Dermis microvascular lymphatic vessel endothelial cell (primary cell): ENCODE data around the gene NRGN. TPM values are rescaled to one million over a fixed set of nuclear protein-coding genes. Genes with fewer than 3 reads are reported as not detected.

Source experiments
- DNase-seq, 2 donors: peaks; one replicate each; pipeline versions ENCODE4 v3.0.0 to v3.0.0-alpha.2; 2010; ENCODE audit warnings: low read depth in 2 of 2
- total RNA-seq: library from RNA; depleted of rRNA; stranded (reverse); fragments of >200 nt; gene quantifications from 2 replicates; pipeline ENCODE4 v1.2.1, GENCODE V29; 2014

NRGN gene
- total RNA-seq, 1 donor from 2014 or later: 0.64 TPM

DNA sequence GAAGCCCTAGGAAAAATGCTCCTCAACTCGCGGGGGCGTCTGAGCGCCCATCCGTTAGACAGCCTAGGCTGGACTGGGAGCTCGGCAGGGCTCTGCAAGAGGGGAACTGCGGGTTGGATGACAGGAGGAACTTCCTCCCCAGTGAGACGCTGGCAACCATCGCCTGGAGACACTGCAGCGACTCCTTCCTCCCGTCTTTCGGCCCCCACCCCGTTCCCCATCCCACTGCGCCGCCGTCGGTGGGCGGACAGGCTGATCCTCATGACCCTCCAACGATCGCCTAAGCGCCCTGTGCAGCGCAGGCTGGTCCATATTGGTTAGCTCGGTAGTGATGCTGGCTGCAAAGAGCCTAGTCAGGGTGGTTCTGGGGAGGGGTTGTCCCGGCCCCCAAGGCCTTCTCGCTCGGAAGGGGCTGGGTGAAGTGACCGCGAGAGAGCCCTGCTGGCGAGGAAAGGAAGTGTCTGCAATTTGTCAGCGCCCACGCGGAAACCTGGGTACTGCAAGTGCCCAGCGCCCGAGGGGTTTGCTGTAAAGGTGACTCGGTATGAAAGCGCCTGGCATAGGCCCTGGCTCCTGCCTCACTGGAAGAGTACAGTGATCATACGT, 638 bp downstream of the NRGN start:
- peak in 1 of 2 donors; percentile 58 for DNase-seq

DNA sequence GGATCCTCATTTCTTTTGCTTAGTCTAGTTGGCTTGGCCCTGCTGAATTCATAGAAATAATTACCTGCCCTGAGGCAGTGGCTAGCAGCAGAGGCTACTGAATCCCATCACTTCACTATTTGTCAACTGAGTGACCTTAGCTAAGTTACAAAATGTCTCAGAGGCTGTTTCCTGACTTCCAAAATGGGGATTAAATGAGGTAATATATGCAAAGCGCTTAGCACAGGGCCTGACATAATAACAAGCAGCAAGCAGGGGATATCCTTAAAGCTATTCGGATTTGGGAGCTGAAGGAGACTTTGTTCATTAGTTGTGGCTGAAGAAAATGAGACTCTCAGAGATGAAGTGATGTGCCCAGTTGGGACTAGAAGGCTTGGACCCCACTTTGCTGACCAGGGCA, 2.8 kb downstream of the NRGN start:
- DNase-seq: no peak

DNA sequence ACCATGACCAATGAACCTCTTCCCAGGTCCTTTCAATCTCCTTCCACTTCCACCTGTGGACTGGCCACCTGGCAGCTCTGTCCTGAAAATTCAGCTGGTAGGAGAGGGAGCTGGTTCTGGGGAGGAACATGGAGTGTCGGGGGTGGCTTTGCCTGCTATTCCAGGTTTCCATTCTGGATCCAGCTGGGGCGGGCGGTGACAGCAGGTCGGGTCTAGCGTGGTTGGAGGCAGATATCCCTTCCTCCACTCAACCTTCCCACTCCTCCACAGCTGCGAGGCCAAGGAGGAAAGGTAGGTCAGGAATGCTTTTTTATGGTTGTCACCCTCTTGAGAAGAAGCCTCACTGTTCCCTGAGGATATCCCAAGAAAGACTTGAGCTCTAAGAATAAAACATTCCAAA, 3.3 kb downstream of the NRGN start:
- DNase-seq: no peak

DNA sequence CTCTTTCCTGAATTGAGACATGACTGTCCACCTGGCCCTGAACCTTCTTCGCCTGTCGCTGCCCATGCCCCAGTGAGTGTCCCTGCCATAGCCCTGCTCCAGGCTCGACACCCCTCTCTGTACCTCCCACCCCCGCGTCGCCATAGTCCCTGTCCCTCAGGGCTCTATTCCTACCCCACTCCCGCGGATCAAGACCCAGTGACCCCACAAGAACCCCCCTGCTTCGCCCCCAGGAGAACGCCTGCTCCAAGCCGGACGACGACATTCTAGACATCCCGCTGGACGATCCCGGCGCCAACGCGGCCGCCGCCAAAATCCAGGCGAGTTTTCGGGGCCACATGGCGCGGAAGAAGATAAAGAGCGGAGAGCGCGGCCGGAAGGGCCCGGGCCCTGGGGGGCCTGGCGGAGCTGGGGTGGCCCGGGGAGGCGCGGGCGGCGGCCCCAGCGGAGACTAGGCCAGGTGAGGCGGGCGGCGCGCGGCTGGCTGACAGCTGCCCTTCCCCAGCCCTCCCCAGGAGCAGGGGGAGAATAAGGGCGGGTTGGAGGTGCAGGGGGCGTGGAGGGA, 5.6 kb downstream of the NRGN start:
- no peak for DNase-seq

DNA sequence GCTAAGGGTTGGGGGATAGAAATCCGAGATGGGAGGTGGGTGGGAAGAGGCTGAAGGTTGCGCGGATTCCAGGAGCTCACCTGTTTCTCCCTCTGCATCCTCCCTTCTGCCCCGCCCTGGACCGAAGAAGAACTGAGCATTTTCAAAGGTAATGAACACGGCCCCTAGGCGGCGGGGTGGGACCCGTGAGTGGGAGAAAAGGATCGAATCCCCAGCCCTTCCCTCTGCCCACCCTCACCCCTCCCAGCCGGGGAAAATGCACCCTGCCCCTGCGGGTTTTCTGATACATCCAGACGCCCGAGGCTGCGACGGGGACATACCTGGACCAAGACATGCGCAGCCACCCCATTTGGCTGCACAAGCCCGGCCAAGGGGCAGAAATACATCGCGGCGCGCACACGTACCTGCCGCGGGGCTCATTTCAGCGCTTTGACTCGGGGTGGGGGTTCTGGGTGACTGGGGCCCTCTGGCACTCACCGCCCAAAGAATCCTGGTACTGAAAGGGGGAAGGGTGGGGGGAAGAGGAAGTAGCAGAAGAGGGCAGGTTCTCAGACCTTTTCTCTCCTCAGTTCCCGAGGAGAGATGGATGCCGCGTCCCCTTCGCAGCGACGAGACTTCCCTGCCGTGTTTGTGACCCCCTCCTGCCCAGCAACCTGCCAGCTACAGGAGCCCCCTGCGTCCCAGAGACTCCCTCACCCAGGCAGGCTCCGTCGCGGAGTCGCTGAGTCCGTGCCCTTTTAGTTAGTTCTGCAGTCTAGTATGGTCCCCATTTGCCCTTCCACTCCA, 6.3 kb downstream of the NRGN start:
- no peak for DNase-seq

DNA sequence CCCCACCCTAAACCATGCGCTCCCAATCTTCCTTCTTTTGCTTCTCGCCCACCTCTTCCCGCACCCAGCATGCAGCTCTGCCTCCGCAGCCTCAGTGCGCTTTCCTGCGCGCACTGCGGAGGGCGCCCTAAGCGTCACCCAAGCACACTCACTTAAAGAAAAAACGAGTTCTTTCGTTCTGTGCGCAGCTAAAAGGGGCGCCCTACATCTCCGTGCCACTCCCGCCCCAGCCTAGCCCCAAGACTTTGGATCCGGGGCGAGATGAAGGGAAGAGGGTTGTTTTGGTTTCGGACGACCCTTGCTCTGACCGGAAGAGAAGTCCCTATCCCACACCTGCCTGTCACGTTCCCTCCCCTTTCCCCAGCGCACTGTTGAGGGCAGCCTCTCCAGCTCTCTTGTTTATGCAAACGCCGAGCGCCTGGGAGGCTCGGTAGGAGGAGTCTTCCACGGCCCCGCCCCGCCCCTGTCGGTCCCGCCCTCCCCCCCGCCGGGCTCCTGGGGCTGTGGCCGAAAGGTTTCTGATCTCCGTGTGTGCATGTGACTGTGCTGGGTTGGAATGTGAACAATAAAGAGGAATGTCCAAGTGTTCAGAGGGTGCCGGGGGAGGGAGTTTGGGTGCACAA, 7.0 kb downstream of the NRGN start:
- DNase-seq: peak; percentile 73 to 90

DNA sequence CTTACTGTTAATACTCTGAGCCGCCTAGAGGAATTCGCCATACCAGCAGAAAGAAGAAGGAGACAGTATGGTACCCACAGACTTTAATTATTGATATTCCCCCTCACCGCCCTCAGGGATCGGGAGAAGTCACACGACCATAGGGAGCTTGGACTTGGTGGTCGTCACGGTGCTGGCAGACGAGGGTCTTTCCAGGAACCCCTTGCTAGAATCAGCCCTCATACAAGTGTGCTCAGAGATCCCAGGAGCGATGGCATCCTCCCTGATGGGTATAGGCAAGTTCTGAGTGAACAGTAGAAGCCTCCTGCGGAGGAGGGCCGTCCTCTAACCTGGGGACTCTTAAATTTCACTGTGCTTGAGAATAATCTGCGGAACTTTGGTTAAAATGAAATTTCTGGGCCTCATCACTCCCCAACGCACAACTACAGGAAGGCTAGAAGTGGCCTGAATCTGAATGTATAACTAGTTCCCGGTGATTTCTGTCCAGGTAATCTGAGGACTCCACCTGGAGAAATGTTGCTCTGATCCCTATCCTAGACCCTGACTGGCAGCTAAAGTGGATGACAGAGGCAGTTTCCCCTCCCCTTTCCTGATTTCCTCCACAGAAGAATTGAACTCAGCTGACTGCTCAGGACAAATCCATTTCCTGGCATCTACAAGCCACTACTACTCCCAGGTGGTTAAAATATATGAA, 7.8 kb downstream of the NRGN start:
- peak; percentile 58 to 78 for DNase-seq

DNA sequence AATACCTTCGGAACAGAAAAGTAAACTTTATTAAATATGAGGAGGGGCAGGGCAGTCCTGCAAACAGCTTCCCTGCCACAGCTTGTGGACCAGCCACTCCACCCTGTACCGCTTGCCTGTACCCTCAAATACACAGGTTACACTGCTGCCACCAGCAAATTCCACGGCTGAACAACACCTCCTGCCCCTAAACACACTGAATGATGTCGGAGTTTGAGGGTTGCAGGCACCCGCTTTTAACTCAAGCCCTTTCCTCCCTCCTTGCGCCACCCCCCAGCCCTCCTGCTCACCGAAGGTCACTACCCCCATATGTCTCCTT, 8.3 kb downstream of the NRGN start:
- DNase-seq: no peak

DNA sequence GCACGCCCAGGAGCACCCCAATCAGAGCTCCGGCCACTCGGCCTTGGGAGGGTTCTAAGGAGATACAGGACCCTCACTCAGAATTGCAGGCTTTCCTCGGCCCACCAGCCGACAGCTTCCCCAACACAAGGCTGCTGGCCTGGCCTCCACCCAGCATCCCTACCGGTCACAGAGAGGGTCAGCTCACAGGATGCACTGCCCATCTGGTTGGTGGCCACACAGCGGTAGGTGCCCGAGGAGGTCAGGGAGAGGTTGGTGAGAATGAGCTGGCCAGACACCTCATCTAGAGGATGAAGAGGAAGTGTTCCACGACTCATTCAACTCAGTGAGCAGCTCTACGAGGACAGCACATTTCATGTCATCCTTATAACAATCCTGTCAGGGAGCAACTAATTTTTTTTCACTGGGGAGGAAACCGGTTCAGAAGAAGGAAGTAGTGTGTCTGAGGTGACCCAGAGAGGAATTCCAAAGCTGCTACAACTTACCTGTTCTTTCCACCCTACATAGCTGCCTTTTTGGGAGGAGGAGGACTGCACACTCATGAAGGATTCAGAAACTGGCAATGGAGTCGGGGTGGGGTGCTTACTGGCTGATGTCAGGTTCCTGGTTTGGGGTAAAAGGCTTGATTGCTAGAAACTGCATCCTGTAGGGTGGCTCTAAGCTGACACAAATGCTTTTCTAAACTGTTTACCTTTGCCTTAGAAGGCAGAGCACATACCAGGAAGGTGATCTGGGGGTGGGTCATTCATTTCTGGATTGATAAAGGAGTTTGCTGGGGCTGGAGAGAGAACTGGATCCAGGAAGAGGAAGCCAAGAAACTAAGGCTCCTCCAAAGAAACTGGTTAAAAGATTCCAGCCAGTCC, 9.0 kb downstream of the NRGN start:
- DNase-seq: peak; percentile 92 to 94

DNA sequence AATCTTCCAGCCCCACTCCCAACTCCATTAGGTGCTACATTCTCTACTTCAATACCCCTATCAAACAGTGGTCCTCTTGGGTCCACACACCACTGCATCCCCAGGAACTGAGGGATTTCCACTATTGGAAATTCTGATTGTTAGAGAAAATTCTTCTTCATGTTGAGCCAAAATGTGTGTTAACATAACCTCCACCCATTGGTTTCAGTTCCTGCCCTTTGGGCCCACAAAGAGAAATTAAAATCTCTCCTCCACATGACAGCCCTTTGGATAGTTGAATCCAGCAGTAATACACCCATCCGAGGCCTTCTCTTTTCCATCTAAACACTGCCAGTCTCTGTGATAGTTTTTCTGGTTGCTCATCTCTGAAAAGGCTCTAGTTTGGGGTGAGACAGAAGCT, 10.2 kb downstream of the NRGN start:
- DNase-seq: no peak

DNA sequence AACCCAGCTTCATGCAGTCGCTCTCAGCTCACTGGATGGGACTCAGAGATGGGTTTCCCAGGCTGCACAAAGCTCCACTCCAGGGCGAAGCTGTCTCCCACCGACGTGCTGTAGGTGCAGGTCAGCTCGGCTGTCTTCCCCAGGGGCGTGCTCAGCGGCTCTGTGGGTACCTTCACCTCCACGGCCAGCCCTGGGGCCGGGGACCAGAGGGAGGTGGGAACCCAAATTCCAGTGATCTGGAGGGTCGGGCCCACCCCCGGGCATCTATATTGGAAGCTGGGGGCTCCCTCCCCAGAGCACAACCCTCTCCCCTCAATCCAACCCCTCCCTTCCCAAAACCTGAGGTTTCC, 11.6 kb downstream of the NRGN start:
- DNase-seq: no peak

DNA sequence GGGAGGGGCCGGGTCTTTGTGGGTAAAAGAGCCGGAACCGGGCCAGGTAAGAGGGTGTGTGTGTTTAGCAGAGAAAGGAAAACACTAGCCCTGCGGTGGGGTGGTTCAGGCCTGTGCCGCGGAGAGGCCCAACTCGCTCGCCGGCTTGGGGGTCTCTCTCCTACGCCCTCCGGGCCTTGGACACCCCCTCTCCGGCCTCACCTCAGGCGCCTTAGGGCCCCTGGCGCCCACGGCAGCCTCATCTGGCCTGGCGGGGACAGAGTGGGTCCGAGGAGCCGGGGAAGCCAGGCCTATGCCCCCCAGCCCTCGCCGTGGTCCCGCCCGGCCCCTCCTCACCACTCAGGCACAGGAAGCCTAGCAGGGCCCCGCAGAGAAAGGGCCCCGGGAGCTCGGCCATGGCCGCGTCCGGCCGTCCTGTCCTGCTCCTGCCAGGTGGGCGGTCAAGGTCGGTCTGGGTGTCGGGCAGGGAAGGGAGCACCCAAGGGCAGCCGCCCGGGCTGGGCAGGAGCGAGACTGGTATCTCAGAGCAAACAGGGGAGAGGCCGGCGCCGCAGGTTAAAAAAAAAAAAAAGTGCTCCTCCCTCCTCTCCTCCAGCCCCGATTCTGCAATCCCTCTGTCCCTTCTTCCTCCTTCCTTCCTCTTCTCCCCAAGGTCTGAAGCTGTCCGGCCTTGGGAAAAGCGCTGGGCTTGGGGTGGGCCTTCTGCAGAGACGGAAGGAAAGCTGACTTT, 12.2 kb downstream of the NRGN start, which contains the start of gene VSIG2:
VSIG2 (minus strand) TSS at position 515 of the 730 bp plus-strand sequence; CDS start at position 397, 118 bp downstream.
- DNase-seq: no peak

DNA sequence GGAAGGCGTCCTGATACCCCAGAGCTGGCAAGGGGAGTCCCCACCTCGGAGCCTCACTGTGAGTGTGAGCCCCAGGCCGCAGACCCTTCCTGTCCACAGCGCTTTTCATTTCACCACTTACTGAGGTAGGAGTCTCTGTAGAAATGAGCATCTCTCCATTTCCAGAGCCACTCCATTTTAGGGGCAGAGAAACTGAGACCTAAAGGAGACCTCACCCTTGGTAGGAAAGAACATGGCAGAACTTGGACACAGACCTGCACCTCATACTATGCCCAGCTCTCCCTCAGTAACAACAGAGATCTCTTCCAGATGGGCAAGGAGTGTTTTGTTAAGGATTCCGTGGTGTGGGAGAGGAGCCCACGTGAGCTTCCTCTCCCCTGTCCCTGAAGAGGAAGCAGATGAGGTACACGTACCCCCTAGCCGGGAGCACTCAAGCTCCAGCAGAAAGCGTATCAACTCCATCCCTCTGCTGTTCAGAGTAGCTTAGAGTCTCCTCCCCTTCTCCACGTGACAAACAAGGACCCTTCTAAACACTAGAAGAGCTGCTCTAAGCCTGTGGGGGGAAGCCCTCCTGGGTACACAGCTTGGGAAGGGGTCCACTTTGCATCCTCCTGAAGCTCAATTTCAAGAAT, 12.8 kb downstream of the NRGN start:
- DNase-seq: no peak

DNA sequence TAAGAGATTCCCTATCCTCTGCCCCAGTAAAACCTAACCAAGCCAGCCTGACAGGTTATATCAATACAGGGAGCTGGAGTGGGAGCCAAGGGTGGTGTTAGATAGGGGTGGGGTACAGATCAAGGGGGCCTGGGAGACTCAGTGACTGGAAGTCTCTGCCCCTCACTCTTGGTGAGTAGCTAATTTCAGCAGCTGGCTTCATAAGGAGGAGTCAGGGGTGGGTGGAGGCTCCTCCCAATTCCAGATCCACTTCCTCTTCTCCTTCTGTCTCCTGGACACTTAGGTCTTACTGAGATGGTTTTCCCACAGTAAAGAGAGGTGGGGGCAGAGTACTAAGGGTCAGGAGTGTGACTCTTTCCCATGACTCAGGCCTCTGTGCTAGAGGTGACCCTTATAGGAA, 13.5 kb downstream of the NRGN start:
- DNase-seq: no peak

DNA sequence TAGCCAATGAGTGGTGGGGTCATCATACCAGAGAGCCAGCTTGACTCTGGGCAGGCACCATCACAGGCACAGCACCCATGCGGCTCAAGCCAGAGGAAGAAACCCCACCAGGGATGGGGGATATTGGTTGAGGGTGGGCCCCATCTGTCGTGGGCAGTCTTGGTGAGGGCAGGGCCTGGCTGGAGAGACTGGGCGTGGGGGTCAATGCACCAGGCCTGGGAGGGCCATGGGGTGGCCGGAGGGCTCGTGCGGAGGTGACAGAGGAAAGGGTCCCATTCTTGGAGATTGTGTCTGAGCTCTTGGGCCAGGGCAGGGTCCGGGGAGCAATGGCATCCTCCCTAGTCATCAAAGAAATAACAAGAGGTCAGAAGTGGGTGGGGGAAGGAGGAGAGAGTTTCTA, 13.9 kb downstream of the NRGN start:
- no peak for DNase-seq

DNA sequence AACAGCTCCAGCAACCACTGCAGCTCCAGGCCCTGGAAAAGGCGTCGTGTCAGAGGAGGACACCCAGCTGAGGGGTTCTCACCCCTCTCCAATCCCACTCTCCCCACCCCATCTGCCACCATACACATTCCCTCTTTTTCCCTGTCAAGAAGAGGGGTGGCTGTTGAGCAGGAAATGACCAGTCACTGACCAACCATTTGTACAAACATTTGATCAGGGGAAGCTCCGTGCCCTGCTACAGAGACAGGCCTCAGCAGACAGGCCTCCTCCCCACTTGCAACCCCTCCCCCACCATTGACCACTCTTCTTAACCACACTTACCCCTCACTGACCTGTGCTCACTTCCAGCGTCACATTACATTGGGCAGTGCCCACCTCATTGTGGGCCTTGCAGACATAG, 14.6 kb downstream of the NRGN start:
- DNase-seq: peak in 1 of 2 donors; percentile 37

DNA sequence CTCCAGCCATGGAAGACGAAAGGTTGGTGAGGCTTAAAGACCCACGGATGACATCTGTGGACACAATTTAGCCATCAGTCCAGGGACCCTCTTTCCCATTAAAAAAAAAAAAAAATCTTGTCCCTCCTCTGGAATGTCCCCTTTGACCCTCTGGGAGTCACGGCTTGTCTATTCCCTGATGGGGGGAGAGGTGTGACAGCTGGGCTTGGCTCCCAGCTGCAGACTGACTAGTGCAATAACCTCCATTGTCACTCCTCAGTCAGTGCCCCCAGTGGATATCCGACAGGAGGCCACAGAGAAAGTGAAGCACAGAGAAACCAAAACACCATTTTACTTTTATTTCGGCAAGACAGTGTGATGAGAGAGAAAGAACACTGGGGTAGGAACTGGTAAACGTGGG, 15.0 kb downstream of the NRGN start:
- DNase-seq: peak in 1 of 2 donors; percentile 23

DNA sequence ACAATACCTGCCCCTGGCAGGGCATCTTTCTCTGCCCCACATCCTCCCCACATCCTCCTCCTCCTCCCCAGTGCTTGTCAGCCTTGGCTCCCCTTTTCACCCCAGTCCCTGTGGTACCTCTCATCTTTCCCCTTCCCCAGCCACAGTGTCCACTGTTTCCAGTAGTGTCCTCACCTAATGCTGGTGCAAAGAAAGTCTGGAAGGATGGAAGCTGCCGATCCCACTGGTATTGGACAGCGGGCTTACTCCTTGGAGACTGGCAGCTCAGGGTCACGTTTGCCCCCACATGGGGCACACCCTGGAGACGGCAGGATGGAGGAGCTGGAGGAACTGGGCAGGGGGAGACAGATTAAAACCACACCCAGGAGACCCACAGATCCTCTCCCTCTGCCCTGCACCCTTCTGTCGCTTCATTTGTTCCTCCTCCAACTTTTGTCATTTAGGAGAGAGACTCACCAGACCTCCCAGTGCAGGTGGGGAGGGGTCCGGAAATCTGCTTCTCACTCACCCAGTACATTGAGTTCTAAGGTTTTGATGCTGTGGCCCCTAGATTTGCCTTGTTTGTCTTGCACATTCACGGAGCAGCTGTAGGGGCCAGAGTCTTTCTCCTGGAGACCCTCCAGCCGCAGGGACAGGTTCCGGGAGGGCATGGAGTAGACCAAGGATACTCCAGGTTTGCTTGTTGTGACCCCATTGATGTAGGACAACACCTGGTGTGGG, 16.5 kb downstream of the NRGN start:
- DNase-seq: no peak

DNA sequence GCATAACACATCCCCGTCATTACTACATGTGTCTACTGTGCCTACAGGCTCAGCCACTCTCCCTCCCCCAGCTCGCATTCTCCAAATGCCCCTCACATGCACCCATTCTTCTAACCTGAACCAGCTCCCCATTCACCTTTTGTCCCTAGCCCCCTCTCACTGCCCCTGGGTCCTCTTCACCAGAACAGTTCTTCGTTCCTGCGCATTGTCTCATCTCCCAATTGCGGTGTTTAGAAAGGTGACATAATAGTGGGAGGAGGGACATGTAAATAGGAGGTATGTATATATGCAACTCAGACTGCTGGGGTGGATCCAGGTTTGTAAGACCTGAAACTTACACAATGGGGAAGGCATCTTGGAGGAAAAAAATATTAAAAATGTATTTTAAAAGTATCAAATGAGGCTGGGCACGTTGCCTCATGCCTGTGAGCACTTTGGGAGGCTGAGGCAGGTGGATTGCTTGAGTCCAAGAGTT, 17.0 kb downstream of the NRGN start:
- no peak for DNase-seq
